Mesodermal cell (in vitro differentiated cells): Measurements from ENCODE around the gene TMEFF2.

Source experiments
- H3K27ac ChIP-seq: 2 replicates; pipeline ENCODE4 v1.7.0; 2013; ENCODE audit warnings: mild to moderate bottlenecking, low read depth, low read length, moderate library complexity; ENCODE audit not compliant: severe bottlenecking
- H3K36me3 ChIP-seq: 2 replicates; pipeline ENCODE4 v1.7.1; 2013; ENCODE audit warnings: mild to moderate bottlenecking, low read length, moderate library complexity; ENCODE audit not compliant: control insufficient read depth, insufficient read depth
- H3K4me1 ChIP-seq: one replicate; pipeline ENCODE4 v1.7.1; 2013; ENCODE audit warnings: mild to moderate bottlenecking, low read length; ENCODE audit not compliant: insufficient read depth, control insufficient read depth, poor library complexity, severe bottlenecking
- H3K4me3 ChIP-seq: 2 replicates; pipeline ENCODE4 v1.7.0; 2013; ENCODE audit warnings: low read length, control low read depth, mild to moderate bottlenecking; ENCODE audit not compliant: insufficient read depth, poor library complexity, severe bottlenecking; ENCODE audit errors: extremely low read depth
- H3K9me3 ChIP-seq: 2 replicates; pipeline ENCODE4 v1.7.1; 2013; ENCODE audit warnings: mild to moderate bottlenecking, low read length, moderate library complexity; ENCODE audit not compliant: control insufficient read depth
- WGBS, 2 experiments: methylation state at CpG; one replicate each; pipeline ENCODE4 v1.1.5; 2013; ENCODE audit warnings: missing lambda C conversion rate in 2 of 2; ENCODE audit not compliant: insufficient coverage in 2 of 2; 5-methylcytosine and 5-hydroxymethylcytosine counted together

Gene TMEFF2

GRCh38 chr2:192043216-192043870, 151.4 kb downstream of the TMEFF2 start:
- H3K27ac ChIP-seq = no peak overlapping the region
- no peaks in the 10 kb centered on the region for H3K4me1 ChIP-seq
- no peak overlapping the region for H3K4me3 ChIP-seq
- no peaks in the 10 kb centered on the region for H3K36me3 ChIP-seq
- no peaks in the 10 kb centered on the region for H3K9me3 ChIP-seq
- WGBS, 2 experiments = 74% methylated on average over 2 of the region's 6 CpGs; no CpG with 5 or more reads in 1 of the 2 experiments

- Histone ChIP-seq H3K27ac (no peak overlapping the region), H3K4me3 (no peak overlapping the region), H3K4me1 (no peaks in the 10 kb centered on the region), H3K9me3 (no peaks in the 10 kb centered on the region), H3K36me3 (no peaks in the 10 kb centered on the region)
- WGBS, 2 experiments = 89% methylated on average over 3 of the region's 5 CpGs; no CpG with 5 or more reads in 1 of the 2 experiments
Observed at GRCh38 chr2:192042126-192042525, 152.6 kb downstream of the TMEFF2 start.

- H3K27ac ChIP-seq = no peak overlapping the region
- no peaks in the 10 kb centered on the region for H3K4me1 ChIP-seq
- H3K9me3 ChIP-seq = no peaks in the 10 kb centered on the region
- no peak overlapping the region for H3K4me3 ChIP-seq
- no peaks in the 10 kb centered on the region for H3K36me3 ChIP-seq
- no CpG with 5 or more reads among the region's 1 CpG for WGBS, 2 experiments
Observed at GRCh38 chr2:192038110-192038509, 156.6 kb downstream of the TMEFF2 start.

GRCh38 chr2:192035731-192036442, 158.8 kb downstream of the TMEFF2 start:
- Histone ChIP-seq H3K9me3 (no peaks in the 10 kb centered on the region), H3K27ac (no peak overlapping the region), H3K4me3 (no peak overlapping the region), H3K4me1 (no peaks in the 10 kb centered on the region), H3K36me3 (no peaks in the 10 kb centered on the region)
- WGBS, 2 experiments = 86 to 91% methylated on average over 2 to 3 of the region's 3 CpGs

- Histone ChIP-seq H3K4me3 (no peak overlapping the region), H3K27ac (no peak overlapping the region), H3K9me3 (no peaks in the 10 kb centered on the region), H3K4me1 (no peaks in the 10 kb centered on the region), H3K36me3 (no peaks in the 10 kb centered on the region)
- 97 to 100% methylated on average over 1 to 3 of the region's 3 CpGs for WGBS, 2 experiments
Observed at GRCh38 chr2:192030856-192031255, 163.9 kb downstream of the TMEFF2 start.

GRCh38 chr2:192030289-192030688, 164.4 kb downstream of the TMEFF2 start:
- WGBS, 2 experiments = 60 to 71% methylated on average over 1 of the region's 1 CpG

GRCh38 chr2:192029089-192029488, 165.6 kb downstream of the TMEFF2 start:
- Histone ChIP-seq H3K4me1 (no peaks in the 10 kb centered on the region), H3K27ac (no peak overlapping the region), H3K36me3 (no peaks in the 10 kb centered on the region), H3K4me3 (no peak overlapping the region), H3K9me3 (no peaks in the 10 kb centered on the region)
- WGBS, 2 experiments = no CpG with 5 or more reads among the region's 2 CpGs

More at GRCh38 chr2:192030289-192030688, 164.4 kb downstream of the TMEFF2 start:
- no peaks in the 10 kb centered on the region for H3K36me3 ChIP-seq
- H3K9me3 ChIP-seq = no peaks in the 10 kb centered on the region
- no peak overlapping the region for H3K4me3 ChIP-seq
- no peak overlapping the region for H3K27ac ChIP-seq
- no peaks in the 10 kb centered on the region for H3K4me1 ChIP-seq

GRCh38 chr2:192026825-192027120, 168.0 kb downstream of the TMEFF2 start:
- 86 to 89% methylated on average over 1 of the region's 1 CpG for WGBS, 2 experiments
- H3K9me3 ChIP-seq = no peaks in the 10 kb centered on the region

GRCh38 chr2:192026059-192026824, 168.5 kb downstream of the TMEFF2 start:
- Histone ChIP-seq H3K4me1 (no peaks in the 10 kb centered on the region), H3K27ac (no peak overlapping the region), H3K9me3 (no peaks in the 10 kb centered on the region), H3K36me3 (no peaks in the 10 kb centered on the region), H3K4me3 (no peak overlapping the region)
- WGBS, 2 experiments = 90 to 94% methylated on average over 3 to 5 of the region's 7 CpGs

More at GRCh38 chr2:192026825-192027120, 168.0 kb downstream of the TMEFF2 start:
- Histone ChIP-seq H3K4me1 (no peaks in the 10 kb centered on the region), H3K27ac (no peak overlapping the region), H3K36me3 (no peaks in the 10 kb centered on the region), H3K4me3 (no peak overlapping the region)

- no peak overlapping the region for H3K4me3 ChIP-seq
- H3K4me1 ChIP-seq = no peaks in the 10 kb centered on the region
- H3K9me3 ChIP-seq = no peaks in the 10 kb centered on the region
- no peaks in the 10 kb centered on the region for H3K36me3 ChIP-seq
- WGBS, 2 experiments = 100% methylated on average over 1 of the region's 4 CpGs
- no peak overlapping the region for H3K27ac ChIP-seq
Observed at GRCh38 chr2:192025637-192026036, 169.1 kb downstream of the TMEFF2 start.
